Dedifferentiated amniotic fluid mesenchymal stem cell (primary cell): ENCODE data around the gene NUMBL.
"Not testable (repeated sequence)": the region's sequence is repeated elsewhere in the genome, so short reads cannot be mapped to it uniquely, and the experiment has no call there.

Experiments used
- DNase-seq: peaks from one replicate; pipeline ENCODE4 v3.0.0-alpha.2; 2016; ENCODE audit errors: extremely low spot score

Gene NUMBL

GRCh38 chr19:40629346-40629745, 61.1 kb downstream of the NUMBL start:
- no peak for DNase-seq

DNA sequence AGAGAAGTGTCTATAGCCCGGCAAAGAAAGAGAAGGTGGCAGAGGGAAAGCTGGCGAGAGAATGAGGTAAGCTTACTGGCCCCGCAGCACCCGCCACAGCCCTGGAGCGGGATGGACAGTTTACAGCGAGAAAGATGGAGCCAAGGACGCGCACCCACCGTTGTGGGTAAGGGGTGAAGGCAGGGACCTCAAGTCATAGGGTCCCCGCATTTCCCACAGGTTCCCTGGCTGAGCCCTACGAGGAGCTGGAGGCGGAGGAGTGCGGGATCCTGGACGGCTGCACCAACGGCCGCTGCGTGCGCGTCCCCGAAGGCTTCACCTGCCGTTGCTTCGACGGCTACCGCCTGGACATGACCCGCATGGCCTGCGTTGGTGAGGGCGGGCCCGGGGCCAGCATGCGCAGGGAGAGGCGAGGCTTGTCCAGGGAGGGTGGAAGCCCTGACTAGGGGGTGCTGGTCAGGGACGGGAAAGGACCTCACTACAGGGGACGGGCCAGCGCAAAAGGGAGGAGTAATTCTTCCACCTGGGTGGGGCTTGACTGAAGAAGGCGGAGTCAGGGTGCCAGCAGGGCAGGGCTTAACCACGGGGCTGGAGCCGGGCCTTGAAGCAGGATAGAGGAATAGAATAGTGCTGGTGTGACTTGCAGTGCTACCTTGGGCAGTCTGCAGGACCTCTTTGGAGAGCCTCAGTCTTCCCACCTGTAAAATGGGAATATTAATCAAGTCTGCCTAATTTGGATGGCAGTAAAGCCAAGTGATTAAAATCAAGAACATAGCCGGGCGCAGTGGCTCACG, 62.8 kb downstream of the NUMBL start:
- DNase-seq = no peak

DNA sequence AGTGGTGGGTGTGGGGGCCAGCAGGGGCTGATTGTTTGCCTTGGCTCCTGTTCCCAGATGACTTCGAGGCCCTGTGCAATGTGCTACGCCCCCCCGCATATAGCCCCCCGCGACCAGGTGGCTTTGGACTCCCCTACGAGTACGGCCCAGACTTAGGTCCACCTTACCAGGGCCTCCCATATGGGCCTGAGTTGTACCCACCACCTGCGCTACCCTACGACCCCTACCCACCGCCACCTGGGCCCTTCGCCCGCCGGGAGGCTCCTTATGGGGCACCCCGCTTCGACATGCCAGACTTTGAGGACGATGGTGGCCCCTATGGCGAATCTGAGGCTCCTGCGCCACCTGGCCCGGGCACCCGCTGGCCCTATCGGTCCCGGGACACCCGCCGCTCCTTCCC, 63.5 kb downstream of the NUMBL start:
- DNase-seq = no peak

DNA sequence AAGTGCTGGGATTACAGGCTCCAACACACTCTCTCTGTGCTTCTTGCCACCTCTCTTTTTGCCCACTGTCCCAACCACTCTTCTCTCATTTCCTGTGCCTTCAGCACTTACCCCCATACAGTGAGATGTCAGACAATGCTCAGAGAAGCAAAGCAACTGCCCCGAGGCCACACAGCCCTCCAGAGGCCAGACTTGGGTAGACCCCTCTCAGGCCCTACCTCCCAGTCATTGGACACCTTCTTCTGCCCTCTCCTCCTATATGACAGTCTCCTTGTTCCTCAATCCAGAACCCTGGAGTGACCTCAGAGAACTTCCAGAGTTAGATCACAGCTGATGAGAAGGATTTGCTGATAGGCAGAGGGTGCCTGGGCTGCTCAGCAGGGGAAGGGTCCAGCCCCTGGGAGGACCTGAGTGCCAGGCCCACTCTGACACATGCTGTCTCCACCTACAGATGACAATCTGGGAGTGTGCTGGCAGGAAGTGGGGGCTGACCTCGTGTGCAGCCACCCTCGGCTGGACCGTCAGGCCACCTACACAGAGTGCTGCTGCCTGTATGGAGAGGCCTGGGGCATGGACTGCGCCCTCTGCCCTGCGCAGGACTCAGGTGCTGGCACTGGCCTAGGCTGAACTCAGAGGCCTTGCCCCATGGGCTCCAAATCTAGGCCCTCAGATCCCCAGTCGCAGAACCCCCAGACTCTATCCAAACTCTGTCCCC, 64.9 kb downstream of the NUMBL start:
- no peak for DNase-seq

DNA sequence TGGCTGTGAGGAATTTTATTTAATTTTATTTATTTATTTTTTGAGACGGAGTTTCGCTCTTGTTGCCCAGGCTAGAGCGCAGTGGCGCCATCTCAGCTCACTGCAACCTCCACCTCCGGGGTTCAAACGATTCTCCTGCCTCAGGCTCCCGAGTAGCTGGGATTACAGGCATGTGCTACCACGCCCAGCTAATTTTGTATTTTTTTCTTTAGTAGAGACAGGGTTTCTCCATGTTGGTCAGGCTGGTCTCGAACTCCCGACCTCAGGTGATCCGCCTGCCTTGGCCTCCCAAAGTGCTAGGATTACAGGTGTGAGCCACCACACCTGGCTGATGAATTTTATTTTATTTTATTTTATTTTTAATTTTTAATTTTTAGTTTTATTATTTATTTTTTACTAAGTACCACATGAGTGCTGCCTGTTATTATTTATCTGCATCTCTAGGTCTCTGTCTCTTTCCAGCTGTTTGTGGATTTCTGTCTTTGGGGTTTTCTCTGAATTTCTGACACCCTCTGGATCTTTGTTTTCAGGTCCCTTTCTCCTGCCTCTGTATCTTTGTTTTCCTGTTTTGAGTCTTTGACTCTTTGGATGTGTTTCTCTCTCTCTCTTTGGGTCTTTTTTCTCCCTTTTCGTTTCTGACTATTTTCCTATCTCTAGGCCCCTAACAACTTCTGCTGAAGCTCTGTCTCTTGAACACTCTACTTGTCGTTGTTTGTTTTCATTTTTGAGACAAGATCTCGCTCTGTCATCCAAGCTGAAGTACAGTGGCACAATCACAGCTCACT, 65.9 kb downstream of the NUMBL start:
- DNase-seq = not testable (repeated sequence)

GRCh38 chr19:40623403-40624251, 66.8 kb downstream of the NUMBL start:
- DNase-seq = no peak

GRCh38 chr19:40622773-40623075, 67.7 kb downstream of the NUMBL start:
- no peak for DNase-seq

- DNase-seq = no peak
These were observed 68.3 kb downstream of the NUMBL start for GRCh38 chr19:40621966-40622772.

DNA sequence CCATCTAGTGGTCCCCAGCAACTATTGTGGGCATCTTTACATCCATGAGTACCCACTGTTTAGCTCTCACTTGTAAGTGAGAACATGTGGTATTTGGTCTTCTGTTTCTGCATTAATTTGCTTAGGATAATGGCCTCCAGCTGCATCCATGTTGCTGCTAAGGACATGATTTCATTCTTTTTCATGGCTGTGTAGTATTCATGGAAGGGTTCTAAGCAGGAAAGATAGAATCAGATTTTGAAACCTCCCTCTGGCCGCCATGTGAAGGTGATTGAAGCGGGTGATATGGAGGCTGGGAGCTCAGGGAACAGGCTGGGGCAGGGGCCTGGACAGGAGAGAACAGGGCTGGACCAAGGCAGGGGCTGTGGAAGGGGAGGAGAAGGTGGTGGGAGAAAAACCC, 69.2 kb downstream of the NUMBL start:
- DNase-seq = no peak

- no peak for DNase-seq
These were observed 70.3 kb downstream of the NUMBL start for GRCh38 chr19:40620161-40620485.

DNA sequence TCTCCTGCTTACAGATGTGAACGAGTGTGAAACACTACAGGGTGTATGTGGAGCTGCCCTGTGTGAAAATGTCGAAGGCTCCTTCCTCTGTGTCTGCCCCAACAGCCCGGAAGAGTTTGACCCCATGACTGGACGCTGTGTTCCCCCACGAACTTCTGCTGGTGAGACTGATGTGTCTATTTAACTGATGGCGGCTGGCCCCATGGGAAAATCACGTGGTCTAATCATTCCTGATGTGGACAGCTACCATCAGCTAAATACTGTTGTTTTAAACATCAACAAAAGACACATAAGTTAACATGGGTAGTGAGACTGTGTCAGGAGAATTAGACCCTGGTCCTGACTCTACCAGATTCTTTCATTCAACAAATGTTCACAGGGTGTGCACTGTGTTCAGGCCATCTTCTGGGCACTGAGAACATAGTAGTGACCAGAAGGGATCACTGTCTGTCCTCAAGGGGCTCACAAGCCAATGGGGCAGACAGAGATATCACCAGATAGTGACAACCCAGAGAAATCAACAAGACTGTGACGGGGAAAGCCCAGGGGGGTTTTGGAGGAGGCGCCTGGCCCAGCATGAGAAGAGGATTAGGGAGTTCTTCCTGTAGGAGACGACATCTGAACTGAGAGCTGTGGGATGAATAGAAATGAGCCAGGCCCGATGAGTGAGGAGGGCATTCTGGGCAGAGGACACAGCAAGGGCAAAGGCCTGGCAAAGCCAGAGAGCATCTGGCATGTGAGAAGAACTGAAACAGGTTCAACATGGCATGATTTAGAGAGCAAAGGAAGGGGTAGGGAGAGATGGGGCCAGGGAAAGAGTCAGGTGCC, 70.9 kb downstream of the NUMBL start:
- no peak for DNase-seq

DNA sequence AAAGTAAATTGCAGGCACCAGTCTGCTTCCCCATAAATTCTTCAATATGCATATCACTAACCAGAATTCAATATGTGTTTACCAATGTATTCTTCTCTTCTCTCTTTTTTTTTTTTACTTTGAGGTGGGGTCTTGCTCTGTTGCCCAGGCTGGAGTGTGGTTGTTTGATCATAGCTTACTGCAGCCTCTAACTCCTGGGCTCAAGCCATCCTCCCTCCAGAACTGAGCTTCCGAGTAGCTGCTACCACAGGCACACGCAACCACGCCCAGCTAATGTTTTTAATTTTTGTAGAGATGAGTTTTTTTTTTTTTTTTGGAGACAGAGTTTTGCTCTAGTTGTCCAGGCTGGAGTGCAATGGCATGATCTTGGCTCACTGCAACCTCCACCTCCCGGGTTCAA, 72.5 kb downstream of the NUMBL start:
- DNase-seq = no peak

DNA sequence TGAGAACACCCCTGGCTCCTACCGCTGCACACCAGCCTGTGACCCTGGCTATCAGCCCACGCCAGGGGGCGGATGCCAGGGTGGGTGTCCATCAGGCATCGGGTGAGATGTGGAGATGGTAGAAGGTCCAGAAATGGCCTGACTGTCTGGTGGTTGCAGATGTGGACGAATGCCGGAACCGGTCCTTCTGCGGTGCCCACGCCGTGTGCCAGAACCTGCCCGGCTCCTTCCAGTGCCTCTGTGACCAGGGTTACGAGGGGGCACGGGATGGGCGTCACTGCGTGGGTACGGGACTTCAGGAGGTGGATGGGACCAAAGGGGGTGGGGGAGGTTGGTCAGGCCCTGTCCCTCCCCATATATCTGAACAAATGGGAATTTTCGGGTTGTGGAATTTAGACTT, 73.5 kb downstream of the NUMBL start:
- no peak for DNase-seq

- DNase-seq = no peak
These were observed 74.3 kb downstream of the NUMBL start for GRCh38 chr19:40616178-40616577.
